DMS 273 (cell line): ENCODE measurements around the gene SLC6A6.

Experiments
- DNase-seq: peaks from one replicate; lab custom pipeline; 2025; ENCODE audit not compliant: unreplicated experiment; lab: John Stamatoyannopoulos, UW

The SLC6A6 gene

DNA sequence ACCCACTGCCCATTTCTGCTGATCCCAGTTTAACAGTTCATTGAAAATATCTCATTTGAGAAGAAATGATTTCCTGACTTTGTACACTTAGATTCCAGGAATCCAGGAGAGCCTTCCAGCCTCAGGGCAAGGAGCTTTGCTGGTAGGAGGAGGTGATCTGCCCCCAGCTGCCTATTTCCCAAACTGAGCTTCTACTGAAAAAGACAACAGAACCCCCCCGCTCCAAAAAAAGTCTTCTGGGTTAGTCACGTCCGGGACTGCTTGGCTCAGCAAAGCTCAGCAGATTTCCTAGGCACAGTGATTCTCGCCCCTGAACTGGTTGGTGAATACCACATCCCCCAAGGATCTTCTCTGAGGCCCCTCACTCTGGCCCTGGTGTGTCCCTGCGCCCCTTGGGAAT is 13.1 kb downstream of the SLC6A6 start:
- no peak for DNase-seq

DNA sequence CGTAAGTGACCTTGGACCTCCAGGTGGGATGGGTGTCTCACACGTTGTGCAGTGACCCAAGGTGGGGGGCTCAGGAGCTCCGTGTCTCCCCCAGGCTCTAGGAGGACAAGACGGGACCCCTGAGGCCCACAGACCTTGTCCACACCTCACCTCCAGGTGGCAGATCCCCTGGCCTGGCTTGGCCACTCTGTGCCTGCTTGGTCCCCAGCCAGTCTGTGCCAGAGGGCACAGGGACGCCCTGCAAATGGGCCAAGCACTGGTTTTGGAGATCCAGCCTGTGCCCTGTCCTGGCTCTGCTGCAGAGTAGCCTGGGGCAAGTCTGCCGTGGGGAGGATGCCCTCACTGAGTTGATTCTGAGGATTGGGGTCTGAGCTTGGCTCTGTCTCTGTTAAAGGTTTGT is 14.0 kb downstream of the SLC6A6 start:
- DNase-seq = no peak

DNA sequence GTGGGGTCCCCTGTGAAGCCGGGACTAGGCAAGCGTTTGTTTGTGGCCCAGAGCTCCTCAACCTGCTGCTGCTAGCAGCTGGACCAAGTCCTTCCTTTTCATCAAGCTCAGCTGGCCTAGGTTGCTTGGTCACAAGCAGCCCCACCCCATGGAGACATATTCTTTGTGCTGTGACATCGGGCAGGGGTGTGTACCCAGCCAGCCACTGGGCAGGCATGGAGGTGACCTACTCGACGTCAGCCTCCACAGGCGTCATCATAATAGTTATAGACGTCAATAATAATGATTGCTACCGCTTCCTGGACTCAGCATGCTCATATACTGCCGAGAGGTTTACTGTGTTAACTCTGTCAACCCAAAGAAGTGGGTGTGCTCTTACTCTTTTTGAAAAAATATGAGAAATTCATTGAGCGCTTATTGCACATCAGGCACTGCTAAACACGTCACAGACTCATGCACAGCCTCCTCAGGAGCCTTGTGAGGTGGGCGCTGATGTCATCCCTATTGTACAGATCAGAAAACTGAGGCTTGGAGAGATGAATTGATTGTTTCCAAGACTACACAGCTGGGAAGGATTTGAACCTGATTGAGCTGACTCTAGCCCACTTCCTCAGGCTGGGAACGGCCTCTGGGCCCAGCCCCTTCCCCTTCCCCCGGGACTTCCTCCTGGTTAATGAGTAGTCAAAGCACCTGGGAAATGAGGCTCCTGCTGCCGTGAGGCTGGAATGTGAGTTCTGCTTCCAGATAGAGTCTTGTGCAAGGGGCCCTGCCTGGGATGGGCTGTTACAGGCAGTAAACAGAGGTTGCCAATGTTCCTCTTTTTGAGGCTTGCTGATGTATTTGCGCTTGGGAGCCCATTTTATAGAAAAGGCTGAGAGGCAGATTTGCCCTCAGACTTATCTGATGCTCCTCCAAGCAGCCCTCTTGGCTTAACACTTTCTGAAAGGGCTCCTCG is 16.2 kb downstream of the SLC6A6 start:
- DNase-seq = no peak

DNA sequence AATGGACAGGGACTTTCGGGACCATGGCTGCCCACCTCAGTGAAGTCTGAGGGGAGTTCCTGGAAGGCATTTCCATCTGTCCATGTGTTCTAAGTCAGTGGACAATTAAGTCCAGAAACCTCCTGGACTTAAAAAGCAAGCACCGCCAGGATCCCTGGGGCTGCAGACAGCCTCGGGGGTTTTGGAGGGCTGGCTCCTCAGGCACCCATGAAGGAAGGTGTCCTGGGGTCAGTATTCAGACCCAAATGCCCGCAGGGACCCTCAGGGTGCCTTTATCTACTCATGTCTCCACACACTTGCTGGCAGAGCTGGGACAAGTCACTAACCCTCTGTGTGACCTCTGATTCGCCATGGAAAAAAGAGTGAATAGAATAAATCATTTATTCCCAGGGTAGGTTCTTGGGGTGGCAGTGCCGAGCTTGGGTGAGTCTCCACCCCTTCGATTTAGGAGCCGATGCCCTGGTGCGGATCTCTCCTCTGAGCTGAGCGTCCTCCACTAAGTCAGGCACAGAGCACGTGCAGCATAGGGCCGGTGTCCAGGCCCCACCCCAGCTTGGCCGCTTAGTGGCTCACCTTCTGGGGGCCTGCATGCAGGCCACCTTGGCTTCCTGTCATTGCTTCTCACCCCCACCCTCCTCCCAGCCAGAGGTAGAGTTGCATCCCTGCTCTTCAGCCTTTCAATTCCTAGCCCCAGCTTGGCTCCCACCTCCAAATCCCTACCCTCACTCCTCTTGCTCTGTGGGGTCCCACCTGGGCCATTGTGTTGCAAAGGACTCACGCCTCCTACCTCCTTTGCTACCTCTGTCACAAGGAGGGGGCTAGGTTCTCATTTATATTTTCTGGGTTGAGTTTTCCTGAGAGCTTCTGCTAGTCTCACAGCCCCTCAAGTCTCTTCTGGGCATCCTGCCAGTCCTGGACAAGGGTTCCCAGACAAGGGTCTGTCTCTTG is 19.9 kb downstream of the SLC6A6 start:
- DNase-seq = no peak

DNA sequence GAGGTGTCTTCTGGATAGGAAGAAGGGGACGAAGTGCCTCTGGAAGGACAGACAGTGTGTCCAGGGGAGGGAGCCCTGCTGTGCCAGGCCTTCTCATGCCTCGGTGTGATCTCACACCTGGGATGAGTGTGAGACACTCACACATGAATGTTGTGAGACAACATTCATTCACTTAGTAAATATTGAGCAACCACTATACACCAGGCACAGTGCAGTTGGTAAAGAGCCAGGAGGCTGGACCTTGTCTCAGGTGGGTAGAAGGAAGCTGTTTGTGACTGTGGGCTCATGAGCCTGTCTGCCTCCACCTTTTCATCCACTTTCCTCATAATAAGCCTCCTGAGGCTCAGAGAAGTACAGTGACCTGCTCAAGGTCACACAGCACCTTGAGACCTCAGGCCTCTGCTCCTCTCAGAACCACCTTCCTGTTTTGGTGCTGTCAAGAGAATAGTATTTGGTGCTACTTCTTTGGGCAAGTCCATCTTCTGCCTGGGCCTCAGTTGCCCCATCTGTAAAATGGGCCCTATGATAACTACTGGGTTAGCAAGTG is 20.9 kb downstream of the SLC6A6 start:
- no peak for DNase-seq

DNA sequence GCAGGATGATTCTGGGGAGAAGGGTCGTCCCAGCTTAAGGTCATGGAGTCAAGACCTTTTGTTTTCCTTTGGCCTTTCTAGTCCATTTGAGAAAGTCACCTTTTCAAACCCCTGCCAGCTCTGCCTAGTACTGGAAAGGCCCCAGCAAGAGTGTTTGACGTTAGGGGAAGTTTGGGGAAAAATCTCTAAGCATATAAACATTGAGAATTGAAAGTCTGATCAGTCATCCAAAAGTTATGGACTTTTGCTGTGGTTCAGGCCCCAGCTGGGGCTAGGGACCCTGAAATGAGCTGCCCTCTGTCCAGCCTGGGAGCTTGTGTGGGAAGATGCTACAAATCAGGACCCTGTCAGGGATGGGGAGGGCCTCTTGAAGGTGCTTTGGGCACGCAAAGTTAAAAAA is 21.6 kb downstream of the SLC6A6 start:
- no peak for DNase-seq

DNA sequence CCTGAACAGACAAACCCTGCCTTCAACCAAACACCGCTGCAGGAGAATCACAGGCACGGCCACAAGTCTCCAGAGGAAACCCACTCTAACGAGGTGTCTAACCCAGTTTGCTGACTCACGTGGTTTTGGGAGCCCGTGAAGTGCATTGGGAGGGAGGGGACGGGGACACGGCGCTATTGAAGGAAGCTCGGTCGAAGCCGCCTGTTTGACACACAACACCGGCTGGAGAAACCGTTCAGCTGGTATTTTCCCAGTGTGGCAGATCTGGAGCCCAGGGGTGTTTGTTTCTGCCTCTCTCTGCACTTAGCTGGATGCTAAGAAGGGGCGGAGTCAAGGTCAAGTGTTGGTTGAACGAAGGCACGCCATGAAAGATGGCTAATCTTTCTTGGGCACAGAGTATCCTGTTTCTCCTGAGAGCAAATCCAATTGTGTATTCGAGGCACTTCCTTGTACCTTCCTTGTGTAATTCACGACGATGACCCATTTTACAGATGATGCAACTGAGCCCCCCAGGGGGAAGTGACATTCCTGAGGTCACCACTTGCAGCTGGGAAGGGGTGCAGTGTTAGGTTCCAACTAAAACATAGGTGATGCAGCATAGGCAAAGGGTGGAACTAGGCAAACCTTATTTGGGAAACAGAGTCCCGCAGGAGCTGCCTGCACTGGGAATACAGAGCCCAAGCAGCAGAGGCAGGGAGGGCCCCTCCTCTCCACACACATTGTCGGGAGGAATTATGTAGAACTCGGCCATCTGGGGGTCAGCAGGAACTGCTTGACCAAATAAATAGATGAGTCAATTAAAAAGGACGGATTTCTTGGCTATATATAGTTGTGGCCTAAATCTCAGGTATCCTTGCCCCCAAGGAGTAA is 22.5 kb downstream of the SLC6A6 start:
- no peak for DNase-seq

DNA sequence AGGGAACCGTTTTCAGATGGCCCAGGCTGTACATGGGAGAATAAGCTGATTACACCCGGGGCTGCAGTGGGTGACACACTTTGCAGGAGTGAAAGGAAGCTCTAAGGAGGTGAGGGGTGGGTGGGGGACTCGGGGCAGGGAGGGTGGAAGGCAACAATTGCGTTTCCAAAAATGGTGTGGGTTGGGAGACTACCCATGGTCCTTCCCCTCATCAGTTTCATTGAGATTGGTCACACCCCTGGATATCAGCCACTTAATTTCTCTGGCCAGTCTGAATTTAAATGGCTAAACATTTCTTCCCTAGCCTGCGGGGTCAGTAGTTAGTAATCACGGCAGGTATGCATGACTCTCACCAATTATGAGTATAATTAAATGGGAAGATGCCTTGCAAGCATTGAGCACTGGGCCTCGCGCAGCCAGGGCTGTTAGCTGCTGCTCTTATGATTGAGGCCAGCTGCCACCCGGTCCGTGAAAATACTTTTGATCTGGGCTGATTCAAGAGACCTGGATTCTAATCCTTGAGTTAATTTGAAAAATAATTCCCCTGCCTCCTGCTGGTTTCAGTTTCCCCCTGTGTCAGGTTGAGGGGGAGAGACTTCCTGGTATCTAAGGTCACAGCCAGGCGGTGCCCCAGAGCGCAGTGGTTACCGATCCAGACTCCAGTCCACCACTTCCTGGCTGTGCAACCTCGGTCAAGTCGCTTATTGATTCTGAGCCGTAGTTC is 23.3 kb downstream of the SLC6A6 start:
- peak; percentile 14 for DNase-seq

DNA sequence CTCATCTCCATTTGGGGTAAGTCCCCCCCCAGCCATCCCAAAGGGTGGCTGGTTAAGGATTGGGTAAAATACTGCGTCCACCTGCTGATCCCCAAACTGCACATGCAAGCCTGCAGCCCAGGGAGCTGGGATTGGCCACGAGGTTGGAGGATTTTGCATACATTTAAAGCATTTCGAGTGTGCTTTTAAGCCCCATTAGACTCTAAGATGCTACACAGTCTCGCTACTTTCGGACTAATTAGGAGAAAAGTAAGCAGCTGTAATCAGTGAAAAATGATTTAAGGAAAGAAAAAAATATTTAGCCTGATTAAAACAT is 23.9 kb downstream of the SLC6A6 start:
- no peak for DNase-seq

DNA sequence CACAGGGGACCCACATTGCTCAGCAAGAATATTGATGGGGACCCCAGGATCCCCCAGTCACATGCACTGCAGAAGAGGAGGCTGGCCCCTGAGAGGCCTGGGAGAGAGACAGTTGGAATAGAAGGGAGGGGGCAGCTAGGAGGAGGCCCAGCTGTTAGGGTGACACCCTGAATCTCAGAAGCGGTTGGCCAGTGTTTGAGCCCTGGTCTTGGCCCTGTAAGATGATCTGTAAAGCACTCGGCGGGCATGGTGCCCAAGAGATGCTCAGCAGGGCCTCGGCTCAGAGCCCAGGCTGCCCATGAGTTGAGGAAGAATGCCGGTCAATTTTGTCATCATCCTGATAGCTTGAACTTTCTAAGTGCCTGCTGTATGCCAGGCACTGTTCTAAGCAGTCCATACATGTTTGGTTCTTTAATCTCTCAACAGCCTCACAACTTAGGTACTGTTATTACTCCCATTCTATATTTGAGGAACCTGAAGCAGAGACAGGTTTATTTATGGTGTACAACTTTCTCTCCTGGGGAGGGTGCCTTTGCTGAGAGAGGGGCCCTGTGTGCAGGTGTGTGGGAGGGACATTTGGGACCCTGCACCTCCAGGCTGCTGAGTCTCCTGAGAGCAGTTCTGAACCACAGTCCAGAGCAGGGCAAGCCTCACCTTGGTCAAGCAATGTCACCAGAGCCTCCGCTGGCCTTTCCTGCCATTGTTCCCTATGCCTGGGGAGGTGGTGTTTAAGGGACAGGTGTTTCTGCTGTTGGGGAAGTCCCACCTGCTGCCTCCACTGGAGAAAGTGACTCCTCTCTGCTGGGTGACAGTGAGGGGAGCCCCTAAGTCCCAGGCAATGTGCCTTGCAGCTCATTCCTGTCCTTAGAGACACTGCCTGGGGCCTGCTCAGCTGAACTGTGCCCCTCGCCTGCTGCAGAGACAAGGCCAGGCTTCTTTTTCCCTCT is 26.0 kb downstream of the SLC6A6 start:
- peak; percentile 70 for DNase-seq

DNA sequence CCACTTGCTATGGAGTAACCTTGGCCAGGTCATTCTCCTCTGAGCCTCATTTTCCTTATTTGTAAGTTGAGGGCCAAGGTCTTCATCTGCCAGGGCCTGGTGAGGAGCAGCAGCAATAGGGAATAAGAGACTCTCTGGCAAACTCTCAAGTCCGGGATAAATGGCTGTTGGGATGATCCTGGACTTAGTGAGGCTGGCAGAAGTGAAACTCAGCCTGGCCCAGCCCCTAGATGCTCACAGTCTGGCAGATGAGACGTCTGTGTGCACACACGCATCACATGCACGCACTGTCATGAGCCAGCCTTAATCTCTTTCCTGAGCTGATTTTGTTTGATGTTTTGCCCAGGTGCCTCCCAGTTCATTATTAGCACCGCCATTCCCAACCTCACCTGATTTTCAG is 26.8 kb downstream of the SLC6A6 start:
- DNase-seq = no peak

DNA sequence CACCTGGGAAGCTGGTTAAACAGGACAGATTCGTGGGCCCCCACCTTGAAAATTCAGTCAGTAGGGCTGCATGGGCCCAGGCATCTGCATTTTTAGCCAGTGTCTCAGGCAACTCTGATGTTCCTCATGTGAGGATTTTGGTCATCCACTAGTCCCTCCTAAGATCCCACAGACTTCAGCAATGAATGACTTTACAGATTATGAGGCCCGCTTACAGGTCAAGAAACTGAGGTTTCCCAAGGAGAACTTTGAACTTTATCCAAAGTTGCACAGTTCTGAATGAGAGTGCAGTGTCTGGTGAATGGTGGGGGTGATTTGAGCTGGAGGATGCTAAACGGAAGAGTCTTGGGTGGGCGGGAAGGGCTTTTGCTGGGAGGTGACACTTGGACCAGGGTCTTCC is 27.2 kb downstream of the SLC6A6 start:
- no peak for DNase-seq

DNA sequence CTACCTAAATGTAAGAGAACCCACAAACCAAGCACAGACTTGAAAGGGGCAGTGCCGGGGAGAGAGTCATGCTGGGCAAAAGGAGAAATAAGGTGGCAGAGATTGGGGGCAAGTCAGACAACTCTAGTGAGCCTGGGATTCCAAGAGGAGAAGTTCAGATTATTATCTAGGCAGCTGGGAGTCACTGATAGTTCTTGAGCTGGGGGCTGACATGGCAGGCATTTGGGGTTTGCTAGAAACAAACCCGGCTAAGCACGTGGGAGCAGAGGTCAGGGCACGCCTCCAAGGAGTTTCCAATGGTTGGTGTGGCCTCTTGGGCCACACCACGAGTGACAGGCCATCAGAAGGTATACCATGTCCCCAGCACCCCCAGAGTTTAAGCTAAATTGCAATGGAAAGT is 27.6 kb downstream of the SLC6A6 start:
- no peak for DNase-seq

DNA sequence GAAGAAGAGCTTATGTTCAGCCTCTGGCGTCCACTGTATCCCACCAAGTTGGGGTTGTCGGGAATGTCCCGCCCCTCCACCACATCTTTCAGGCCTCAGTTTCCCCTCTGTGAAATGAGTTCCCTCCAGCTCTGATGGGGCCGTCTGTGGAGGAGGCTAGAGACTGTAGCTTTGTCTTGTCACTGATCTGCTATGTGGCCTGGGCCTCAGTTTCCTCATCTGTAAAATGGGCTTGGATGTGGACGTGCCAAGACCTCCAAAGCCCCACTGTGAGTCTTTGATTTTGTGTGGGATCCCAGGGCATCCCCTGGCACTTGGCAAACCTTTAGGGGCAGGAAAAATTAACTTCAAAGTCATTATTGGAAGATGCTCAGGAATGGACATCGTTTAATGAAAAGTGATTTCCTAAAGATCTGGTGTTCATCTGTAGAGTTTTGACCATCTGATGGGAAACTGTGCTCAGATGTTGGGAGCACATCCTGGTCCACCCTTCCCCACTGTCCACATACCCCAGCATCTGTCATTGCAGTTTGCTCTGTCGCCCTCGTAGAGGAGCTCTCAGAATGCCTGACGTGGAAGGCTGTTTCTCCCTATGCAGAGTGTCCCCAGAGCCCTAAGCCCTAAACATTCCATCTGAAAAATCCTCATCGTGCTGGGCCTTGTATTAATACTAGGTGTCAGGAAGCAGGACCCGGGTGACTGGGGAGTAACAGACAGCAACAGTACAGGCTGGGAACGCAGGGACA is 28.5 kb downstream of the SLC6A6 start:
- DNase-seq = no peak

DNA sequence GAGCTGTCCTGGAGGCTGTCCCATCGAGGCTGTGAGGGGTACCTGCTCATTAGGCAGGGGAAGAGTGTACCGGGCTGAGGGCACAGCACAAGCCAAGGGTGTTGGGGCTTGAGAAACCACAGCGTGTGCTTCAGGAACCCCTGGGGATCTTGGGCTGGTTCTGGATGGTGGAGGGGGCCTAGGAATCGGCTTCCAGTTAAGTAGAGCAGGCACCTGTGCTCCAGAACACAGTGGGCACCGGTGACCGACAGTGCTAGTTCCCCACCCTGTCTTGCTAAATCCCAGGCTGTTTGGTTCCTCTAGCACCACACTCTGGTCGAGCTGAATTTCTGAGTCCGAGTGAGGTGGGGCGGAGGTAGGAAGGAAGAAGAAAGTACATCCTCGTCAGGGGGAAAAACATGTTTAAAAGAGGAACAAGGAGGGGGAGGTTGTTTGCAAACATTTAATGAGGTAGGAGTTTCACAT is 29.1 kb downstream of the SLC6A6 start:
- no peak for DNase-seq

DNA sequence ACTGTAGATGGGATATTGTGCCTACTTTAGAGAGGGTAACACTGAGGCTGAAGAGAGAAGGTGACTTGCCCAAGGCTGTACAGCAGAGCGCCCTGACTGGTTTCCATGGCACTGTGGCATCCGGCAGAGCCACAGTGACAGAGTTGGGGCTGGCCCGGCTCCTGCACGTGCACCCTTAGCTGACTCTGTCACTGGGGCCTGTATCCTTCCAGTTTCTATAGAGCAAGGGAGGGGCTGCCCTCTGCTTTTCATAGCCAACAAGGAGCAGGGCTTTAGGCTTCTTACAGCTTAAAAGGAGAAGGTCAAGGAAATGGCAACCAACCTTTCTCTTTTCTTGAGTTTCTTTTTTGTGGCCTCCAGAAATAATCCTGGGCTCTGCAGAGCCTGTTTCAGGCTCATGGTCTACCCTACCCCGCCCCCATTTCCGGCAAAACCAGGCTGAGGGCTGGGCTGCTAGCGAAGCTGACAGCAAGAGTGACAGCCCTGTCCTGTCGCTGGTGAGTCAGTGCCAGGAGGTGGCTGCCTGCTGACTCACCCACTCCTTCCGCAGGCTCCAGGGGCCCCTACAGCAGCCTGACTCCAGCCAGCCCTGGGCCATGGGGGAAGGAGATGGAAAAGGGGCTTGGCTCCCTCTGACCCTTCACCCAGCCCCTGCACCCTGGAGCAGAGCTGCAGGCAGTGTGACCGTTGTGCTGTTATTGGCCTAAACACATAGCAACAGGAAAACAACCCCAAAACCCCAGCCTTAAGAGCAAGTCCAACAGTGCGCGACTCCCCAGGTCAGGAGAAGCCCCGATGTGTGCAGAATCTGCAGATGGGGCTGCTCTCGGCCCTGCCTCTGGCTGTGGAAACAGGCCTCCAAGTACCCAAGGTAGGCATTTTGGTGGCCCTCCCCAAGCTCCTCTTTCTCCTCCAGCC is 29.8 kb downstream of the SLC6A6 start:
- DNase-seq = peak; percentile 16

DNA sequence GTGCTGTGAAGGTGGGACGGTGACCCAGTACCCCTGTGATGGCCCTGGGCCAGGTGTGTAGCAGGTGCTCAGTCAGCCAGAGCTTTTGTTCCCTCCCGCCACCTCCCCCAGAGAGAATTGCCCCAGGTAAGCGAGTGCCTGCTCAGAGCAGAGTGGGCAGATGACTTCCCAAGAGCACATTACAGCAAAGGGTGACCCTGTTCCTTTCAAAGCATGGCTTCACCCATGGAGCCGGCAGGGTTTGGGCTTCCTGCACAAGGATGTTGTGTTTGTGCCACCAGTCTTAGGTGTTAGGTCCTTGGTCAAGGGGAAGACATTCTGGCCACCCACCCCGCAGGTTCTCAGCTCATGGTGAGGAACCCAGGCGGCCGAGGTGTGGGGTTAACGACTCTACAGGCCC is 30.7 kb downstream of the SLC6A6 start:
- no peak for DNase-seq
